Measurements from ENCODE around the gene AUTS2.
"Not testable (repeated sequence)": the region's sequence is repeated elsewhere in the genome, so short reads cannot be mapped to it uniquely, and the experiment has no call there.

AUTS2 gene

GRCh38 chr7:70648499-70648861, 1050.2 kb downstream of the AUTS2 start:
- WGBS, result 94% methylated on average over 7 of the region's 7 CpGs
- H3K4me3 ChIP-seq (ENCODE audit: low read length); H3K4me1 ChIP-seq (ENCODE audit: insufficient read depth, low read length); H3K27ac ChIP-seq (ENCODE audit: low read depth, low read length); H3K36me3 ChIP-seq (ENCODE audit: insufficient read depth, low read length); H3K9ac ChIP-seq (ENCODE audit: low read depth, low read length); H3K9me3 ChIP-seq (ENCODE audit: insufficient read depth, low read depth, low read length); H3K27me3 ChIP-seq (ENCODE audit: insufficient read depth, low read length): not testable (repeated sequence)

GRCh38 chr7:70649323-70649722, 1051.0 kb downstream of the AUTS2 start:
- WGBS, result 98% methylated on average over 5 of the region's 5 CpGs
- no peak overlapping the region for H3K27ac ChIP-seq (ENCODE audit: low read depth, low read length)

GRCh38 chr7:70654146-70654545, 1055.9 kb downstream of the AUTS2 start:
- Histone ChIP-seq H3K27me3 (ENCODE audit: insufficient read depth, low read length) (no peaks in the 10 kb centered on the region), H3K4me1 (ENCODE audit: insufficient read depth, low read length) (peaks cover 3% of the 10 kb centered on the region; the same call in 1 of the 2 replicates), H3K27ac (ENCODE audit: low read depth, low read length) (no peak overlapping the region), H3K36me3 (ENCODE audit: insufficient read depth, low read length) (no peaks in the 10 kb centered on the region), H3K9ac (ENCODE audit: low read depth, low read length) (no peak overlapping the region), H3K9me3 (ENCODE audit: insufficient read depth, low read depth, low read length) (no peaks in the 10 kb centered on the region), H3K4me3 (ENCODE audit: low read length) (no peak overlapping the region)
- no CpG with 5 or more reads among the region's 3 CpGs for WGBS

More at GRCh38 chr7:70649323-70649722, 1051.0 kb downstream of the AUTS2 start:
- H3K4me3 ChIP-seq (ENCODE audit: low read length), result no peak overlapping the region
- H3K9ac ChIP-seq (ENCODE audit: low read depth, low read length), result no peak overlapping the region
- no peaks in the 10 kb centered on the region for H3K27me3 ChIP-seq (ENCODE audit: insufficient read depth, low read length)
- no peaks in the 10 kb centered on the region for H3K9me3 ChIP-seq (ENCODE audit: insufficient read depth, low read depth, low read length)
- H3K4me1 ChIP-seq (ENCODE audit: insufficient read depth, low read length), result peaks cover 9% of the 10 kb centered on the region
- H3K36me3 ChIP-seq (ENCODE audit: insufficient read depth, low read length), result no peaks in the 10 kb centered on the region

DNA sequence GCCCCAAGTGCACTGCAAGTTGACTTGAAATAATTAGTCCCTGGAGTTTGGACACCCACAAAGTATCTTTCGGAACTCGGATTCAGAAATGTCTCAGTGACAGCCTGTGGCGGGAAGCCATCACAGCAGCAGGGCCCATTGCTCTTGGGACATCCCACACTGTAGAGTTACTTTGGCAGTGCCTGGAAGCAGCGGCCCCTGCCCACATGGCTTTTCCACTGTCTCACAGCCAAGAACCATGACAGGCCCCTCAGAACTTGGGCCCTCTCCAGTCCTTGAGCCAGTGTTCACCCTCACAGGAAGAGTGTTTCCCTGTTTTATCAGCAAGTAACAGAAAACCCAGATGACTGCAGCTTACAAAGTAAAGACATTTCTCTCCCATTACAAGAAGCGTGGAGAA, 1056.7 kb downstream of the AUTS2 start:
- no peak overlapping the region for H3K9ac ChIP-seq (ENCODE audit: low read depth, low read length)
- no peak overlapping the region for H3K27ac ChIP-seq (ENCODE audit: low read depth, low read length)
- H3K4me3 ChIP-seq (ENCODE audit: low read length), result no peak overlapping the region
- peaks cover 3% of the 10 kb centered on the region; the same call in 1 of the 2 replicates for H3K4me1 ChIP-seq (ENCODE audit: insufficient read depth, low read length)
- 93% methylated on average over 5 of the region's 5 CpGs for WGBS
- H3K36me3 ChIP-seq (ENCODE audit: insufficient read depth, low read length), result no peaks in the 10 kb centered on the region
- no peaks in the 10 kb centered on the region for H3K9me3 ChIP-seq (ENCODE audit: insufficient read depth, low read depth, low read length)
- no peaks in the 10 kb centered on the region for H3K27me3 ChIP-seq (ENCODE audit: insufficient read depth, low read length)

DNA sequence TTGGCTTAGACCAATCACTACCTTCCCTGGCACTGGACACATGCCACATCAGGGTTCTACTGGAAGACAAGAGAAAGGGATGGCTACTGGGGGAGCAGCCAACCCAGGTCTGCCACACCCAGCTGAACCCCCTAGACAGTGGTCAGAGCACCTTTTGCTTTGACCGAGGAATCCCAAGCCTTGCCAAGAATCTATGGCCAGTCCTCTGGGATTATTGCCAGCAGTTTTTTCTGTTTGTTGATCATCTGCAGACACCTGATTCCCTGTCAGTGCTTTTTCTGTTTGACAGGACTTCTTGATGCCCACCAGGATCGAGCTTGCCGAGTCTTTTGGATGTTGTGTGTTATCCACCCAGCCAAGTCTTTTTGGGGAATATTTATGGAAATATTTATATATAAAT, 1057.4 kb downstream of the AUTS2 start:
- Histone ChIP-seq H3K4me1 (ENCODE audit: insufficient read depth, low read length) (peaks cover 3% of the 10 kb centered on the region; the same call in 1 of the 2 replicates), H3K27ac (ENCODE audit: low read depth, low read length) (no peak overlapping the region), H3K9me3 (ENCODE audit: insufficient read depth, low read depth, low read length) (no peaks in the 10 kb centered on the region), H3K36me3 (ENCODE audit: insufficient read depth, low read length) (no peaks in the 10 kb centered on the region), H3K4me3 (ENCODE audit: low read length) (no peak overlapping the region), H3K9ac (ENCODE audit: low read depth, low read length) (no peak overlapping the region), H3K27me3 (ENCODE audit: insufficient read depth, low read length) (no peaks in the 10 kb centered on the region)
- WGBS, result 95% methylated on average over 3 of the region's 3 CpGs

GRCh38 chr7:70657571-70657970, 1059.3 kb downstream of the AUTS2 start:
- Histone ChIP-seq H3K36me3 (ENCODE audit: insufficient read depth, low read length) (no peaks in the 10 kb centered on the region), H3K4me3 (ENCODE audit: low read length) (no peak overlapping the region), H3K27ac (ENCODE audit: low read depth, low read length) (no peak overlapping the region), H3K27me3 (ENCODE audit: insufficient read depth, low read length) (no peaks in the 10 kb centered on the region), H3K9ac (ENCODE audit: low read depth, low read length) (no peak overlapping the region), H3K4me1 (ENCODE audit: insufficient read depth, low read length) (peaks cover 9% of the 10 kb centered on the region), H3K9me3 (ENCODE audit: insufficient read depth, low read depth, low read length) (no peaks in the 10 kb centered on the region)
- 84% methylated on average over 5 of the region's 5 CpGs for WGBS

GRCh38 chr7:70657989-70658632, 1059.8 kb downstream of the AUTS2 start:
- 85% methylated on average over 9 of the region's 9 CpGs for WGBS
- Histone ChIP-seq H3K4me3 (ENCODE audit: low read length) (no peak overlapping the region), H3K9ac (ENCODE audit: low read depth, low read length) (no peak overlapping the region), H3K27ac (ENCODE audit: low read depth, low read length) (no peak overlapping the region), H3K27me3 (ENCODE audit: insufficient read depth, low read length) (no peaks in the 10 kb centered on the region), H3K36me3 (ENCODE audit: insufficient read depth, low read length) (no peaks in the 10 kb centered on the region), H3K9me3 (ENCODE audit: insufficient read depth, low read depth, low read length) (no peaks in the 10 kb centered on the region), H3K4me1 (ENCODE audit: insufficient read depth, low read length) (peaks cover 12% of the 10 kb centered on the region)

DNA sequence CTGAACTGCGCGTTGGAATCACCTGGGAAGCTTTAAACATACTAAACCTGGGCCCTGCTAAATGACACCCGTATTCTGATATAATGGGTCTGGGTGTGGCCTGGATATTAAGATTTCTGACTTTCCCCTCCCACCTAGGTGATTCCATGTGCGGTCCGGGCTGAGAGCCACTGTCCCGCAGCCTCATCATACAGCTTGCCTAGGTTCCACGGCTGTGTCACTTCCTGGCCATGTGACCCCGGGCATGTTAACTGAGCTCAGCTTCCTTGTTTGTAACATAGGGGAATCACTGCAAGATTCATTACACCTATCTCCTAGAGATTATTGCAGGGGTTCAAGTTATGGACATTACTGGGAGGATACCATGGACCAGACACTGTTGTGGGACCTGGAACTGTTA, 1061.0 kb downstream of the AUTS2 start:
- Histone ChIP-seq H3K36me3 (ENCODE audit: insufficient read depth, low read length) (no peaks in the 10 kb centered on the region), H3K27me3 (ENCODE audit: insufficient read depth, low read length) (no peaks in the 10 kb centered on the region), H3K9me3 (ENCODE audit: insufficient read depth, low read depth, low read length) (no peaks in the 10 kb centered on the region), H3K9ac (ENCODE audit: low read depth, low read length) (no peak overlapping the region), H3K4me3 (ENCODE audit: low read length) (no peak overlapping the region), H3K27ac (ENCODE audit: low read depth, low read length) (no peak overlapping the region), H3K4me1 (ENCODE audit: insufficient read depth, low read length) (peaks cover 8% of the 10 kb centered on the region; the same call in 1 of the 2 replicates)
- WGBS, result 90% methylated on average over 8 of the region's 8 CpGs

- H3K27ac ChIP-seq (ENCODE audit: low read depth, low read length), result no peak overlapping the region
- WGBS, result 94% methylated on average over 10 of the region's 10 CpGs
- no peak overlapping the region for H3K4me3 ChIP-seq (ENCODE audit: low read length)
- no peaks in the 10 kb centered on the region for H3K9me3 ChIP-seq (ENCODE audit: insufficient read depth, low read depth, low read length)
- H3K4me1 ChIP-seq (ENCODE audit: insufficient read depth, low read length), result peaks cover 8% of the 10 kb centered on the region; the same call in 1 of the 2 replicates
- no peaks in the 10 kb centered on the region for H3K27me3 ChIP-seq (ENCODE audit: insufficient read depth, low read length)
- no peaks in the 10 kb centered on the region for H3K36me3 ChIP-seq (ENCODE audit: insufficient read depth, low read length)
- H3K9ac ChIP-seq (ENCODE audit: low read depth, low read length), result no peak overlapping the region
Observed at GRCh38 chr7:70660154-70660818, 1062.0 kb downstream of the AUTS2 start.

GRCh38 chr7:70660819-70661191, 1062.5 kb downstream of the AUTS2 start:
- no peaks in the 10 kb centered on the region for H3K27me3 ChIP-seq (ENCODE audit: insufficient read depth, low read length)
- no peak overlapping the region for H3K27ac ChIP-seq (ENCODE audit: low read depth, low read length)
- H3K9ac ChIP-seq (ENCODE audit: low read depth, low read length), result no peak overlapping the region
- H3K36me3 ChIP-seq (ENCODE audit: insufficient read depth, low read length), result no peaks in the 10 kb centered on the region
- 70% methylated on average over 3 of the region's 3 CpGs for WGBS
- no peak overlapping the region for H3K4me3 ChIP-seq (ENCODE audit: low read length)
- H3K4me1 ChIP-seq (ENCODE audit: insufficient read depth, low read length), result peaks cover 8% of the 10 kb centered on the region; the same call in 1 of the 2 replicates
- no peaks in the 10 kb centered on the region for H3K9me3 ChIP-seq (ENCODE audit: insufficient read depth, low read depth, low read length)

- H3K4me1 ChIP-seq (ENCODE audit: insufficient read depth, low read length), result peaks cover 13% of the 10 kb centered on the region; the same call in 1 of the 2 replicates
- no peaks in the 10 kb centered on the region for H3K9me3 ChIP-seq (ENCODE audit: insufficient read depth, low read depth, low read length)
- no peaks in the 10 kb centered on the region for H3K27me3 ChIP-seq (ENCODE audit: insufficient read depth, low read length)
- no peak overlapping the region for H3K4me3 ChIP-seq (ENCODE audit: low read length)
- no peak overlapping the region for H3K27ac ChIP-seq (ENCODE audit: low read depth, low read length)
- H3K36me3 ChIP-seq (ENCODE audit: insufficient read depth, low read length), result no peaks in the 10 kb centered on the region
- WGBS, result 43% methylated on average over 2 of the region's 3 CpGs
- no peak overlapping the region for H3K9ac ChIP-seq (ENCODE audit: low read depth, low read length)
Observed at GRCh38 chr7:70663680-70664079, 1065.4 kb downstream of the AUTS2 start.
